Measurements from ENCODE around the gene ZSWIM4.

DNA sequence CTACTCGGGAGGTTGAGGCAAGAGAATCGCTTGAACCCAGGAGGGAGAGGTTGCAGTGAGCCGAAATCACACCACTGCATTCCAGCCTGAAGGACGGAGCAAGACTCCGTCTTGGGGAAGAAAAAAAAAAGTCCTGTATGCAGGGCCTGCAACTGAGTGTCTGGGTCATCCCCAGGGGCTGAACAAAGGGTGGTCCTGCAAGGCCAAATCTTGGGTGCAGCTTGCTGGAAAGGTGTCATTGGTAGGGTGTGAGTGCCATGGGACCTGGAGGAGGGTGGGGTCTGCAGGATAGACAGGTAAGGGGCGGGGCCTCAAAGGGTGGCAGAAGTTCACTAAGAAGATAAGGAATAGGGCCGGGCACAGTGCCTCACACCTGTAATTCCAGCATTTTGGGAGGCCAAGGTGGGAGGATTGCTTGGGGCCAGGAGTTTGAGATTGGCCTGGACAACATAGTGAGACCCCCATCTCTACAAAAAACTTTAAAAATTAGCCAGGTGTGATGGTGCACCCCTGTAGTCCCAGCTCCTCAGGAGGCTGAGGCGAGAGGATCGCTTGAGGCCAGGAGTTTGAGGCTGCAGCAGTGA, 31.5 kb downstream of the ZSWIM4 start:
- TF ChIP-seq, protein P1, sequence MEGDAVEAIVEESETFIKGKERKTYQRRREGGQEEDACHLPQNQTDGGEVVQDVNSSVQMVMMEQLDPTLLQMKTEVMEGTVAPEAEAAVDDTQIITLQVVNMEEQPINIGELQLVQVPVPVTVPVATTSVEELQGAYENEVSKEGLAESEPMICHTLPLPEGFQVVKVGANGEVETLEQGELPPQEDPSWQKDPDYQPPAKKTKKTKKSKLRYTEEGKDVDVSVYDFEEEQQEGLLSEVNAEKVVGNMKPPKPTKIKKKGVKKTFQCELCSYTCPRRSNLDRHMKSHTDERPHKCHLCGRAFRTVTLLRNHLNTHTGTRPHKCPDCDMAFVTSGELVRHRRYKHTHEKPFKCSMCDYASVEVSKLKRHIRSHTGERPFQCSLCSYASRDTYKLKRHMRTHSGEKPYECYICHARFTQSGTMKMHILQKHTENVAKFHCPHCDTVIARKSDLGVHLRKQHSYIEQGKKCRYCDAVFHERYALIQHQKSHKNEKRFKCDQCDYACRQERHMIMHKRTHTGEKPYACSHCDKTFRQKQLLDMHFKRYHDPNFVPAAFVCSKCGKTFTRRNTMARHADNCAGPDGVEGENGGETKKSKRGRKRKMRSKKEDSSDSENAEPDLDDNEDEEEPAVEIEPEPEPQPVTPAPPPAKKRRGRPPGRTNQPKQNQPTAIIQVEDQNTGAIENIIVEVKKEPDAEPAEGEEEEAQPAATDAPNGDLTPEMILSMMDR (IDR thresholded peaks at IDR 0.05), result no peak
- TF ChIP-seq POLR2A (IDR thresholded peaks at IDR 0.05), result no peak

All from ovary (tissue), 3 donors.